Activated CD8-positive, alpha-beta T cell treated with anti-CD3 and anti-CD28 coated beads, Interleukin-2, amount 10 ng/mL, durations not matched to agents 7 days and 5 days (primary cell): ENCODE measurements around the gene SLC35E3. TPM values are rescaled to one million over a fixed set of nuclear protein-coding genes. Genes with fewer than 3 reads are reported as not detected.
"Not testable (repeated sequence)": the region's sequence is repeated elsewhere in the genome, so short reads cannot be mapped to it uniquely, and the experiment has no call there.

Source experiments
- ATAC-seq: fragments of 150-1000 bp; cut with Tn5 transposase; one replicate; pipeline ENCODE4 v1.10.0; 2021; ENCODE audit warnings: moderate library complexity
- CTCF ChIA-PET: fragments of 350-600 bp; sonication (Branson Sonifier 250); formaldehyde crosslinking; loops from one replicate; lab custom pipeline; 2021; ENCODE audit warnings: antibody characterized with exemption; lab: Charles Lee
- POLR2A ChIA-PET: fragments of 350-600 bp; sonication (Branson Sonifier 250); formaldehyde crosslinking; loops from one replicate; lab custom pipeline; 2021; ENCODE audit warnings: antibody characterized with exemption; lab: Charles Lee
- DNase-seq: peaks from one replicate; pipeline ENCODE4 v3.0.0-alpha.2; 2020
- H3K27ac Mint-ChIP-seq: one replicate; pipeline ENCODE4 v1.8.0; 2021; ENCODE audit warnings: mild to moderate bottlenecking, mixed read lengths
- H3K27me3 Mint-ChIP-seq: one replicate; pipeline ENCODE4 v1.8.0; 2021; ENCODE audit warnings: low read depth, mixed read lengths
- H3K36me3 Mint-ChIP-seq: one replicate; pipeline ENCODE4 v1.8.0; 2021; ENCODE audit warnings: low read depth, mixed read lengths
- H3K4me1 Mint-ChIP-seq: one replicate; pipeline ENCODE4 v1.8.0; 2021; ENCODE audit warnings: low read depth, mixed read lengths
- H3K4me3 Mint-ChIP-seq: one replicate; pipeline ENCODE4 v1.8.0; 2021; ENCODE audit warnings: mild to moderate bottlenecking, mixed read lengths
- H3K9me3 Mint-ChIP-seq: one replicate; pipeline ENCODE4 v1.8.0; 2022; ENCODE audit warnings: mixed read lengths; ENCODE audit not compliant: insufficient read depth
- total RNA-seq, 2 experiments: library from RNA; stranded (reverse); gene quantifications; one replicate each; pipeline ENCODE4 v1.2.3, GENCODE V29; 2021

Gene SLC35E3
- total RNA-seq, 2 experiments from 2014 or later, result 9.6 to 9.8 TPM

- no peak overlapping the region for H3K4me3 Mint-ChIP-seq
- no peaks in the 10 kb centered on the region for H3K9me3 Mint-ChIP-seq
- no peaks in the 10 kb centered on the region for H3K27me3 Mint-ChIP-seq
- ChIA-PET POLR2A (no interaction called here), CTCF (interaction anchor here (1.4 kb wide), 1 partner anchor 9 kb away, joined by 6 read pairs; the partner anchor contains the start of gene MDM2)
- H3K4me1 Mint-ChIP-seq, result peaks cover 5% of the 10 kb centered on the region
- H3K36me3 Mint-ChIP-seq, result no peaks in the 10 kb centered on the region
- DNase-seq, result no peak
- no peak for ATAC-seq
- no peak overlapping the region for H3K27ac Mint-ChIP-seq
Observed at GRCh38 chr12:68798882-68799234, 52.9 kb downstream of the SLC35E3 start.

DNA sequence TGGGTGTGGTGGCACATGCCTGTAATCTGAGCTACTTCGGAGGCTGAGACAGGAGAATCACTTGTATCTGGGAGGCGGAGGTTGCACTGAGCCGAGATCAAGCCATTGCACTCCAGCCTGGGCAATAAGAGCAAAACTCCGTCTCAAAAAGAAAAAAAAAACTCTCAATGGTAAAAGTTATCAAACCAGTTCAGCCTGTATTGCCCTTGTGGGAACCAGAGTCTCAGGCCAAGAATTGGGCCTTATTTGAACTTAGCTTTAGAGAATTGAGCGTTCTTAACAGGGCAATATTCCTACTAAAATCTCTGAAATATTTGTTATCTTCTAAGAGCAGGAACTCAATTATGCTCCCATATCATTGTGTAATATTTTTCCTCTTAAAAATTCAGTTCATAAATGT is 54.3 kb downstream of the SLC35E3 start:
- ChIA-PET CTCF (no interaction called here), POLR2A (no interaction called here)
- no peak for ATAC-seq

GRCh38 chr12:68801124-68801523 is 55.1 kb downstream of the SLC35E3 start:
- POLR2A ChIA-PET, H3K4me3 Mint-ChIP-seq, DNase-seq, H3K36me3 Mint-ChIP-seq, H3K4me1 Mint-ChIP-seq, H3K27ac Mint-ChIP-seq, H3K27me3 Mint-ChIP-seq, H3K9me3 Mint-ChIP-seq, ATAC-seq, CTCF ChIA-PET: not testable (repeated sequence)

More for the DNA sequence above, 54.3 kb downstream of the SLC35E3 start:
- Mint-ChIP-seq H3K27ac (no peak overlapping the region), H3K27me3 (no peaks in the 10 kb centered on the region), H3K36me3 (no peaks in the 10 kb centered on the region), H3K4me3 (no peak overlapping the region), H3K9me3 (no peaks in the 10 kb centered on the region), H3K4me1 (peaks cover 6% of the 10 kb centered on the region)
- DNase-seq, result no peak

GRCh38 chr12:68802372-68802745 is 56.4 kb downstream of the SLC35E3 start:
- peaks cover 16% of the 10 kb centered on the region for H3K4me1 Mint-ChIP-seq
- CTCF ChIA-PET, H3K9me3 Mint-ChIP-seq, H3K27ac Mint-ChIP-seq, H3K27me3 Mint-ChIP-seq, ATAC-seq, H3K4me3 Mint-ChIP-seq, DNase-seq, POLR2A ChIA-PET, H3K36me3 Mint-ChIP-seq: not testable (repeated sequence)

GRCh38 chr12:68802911-68803651 is 57.1 kb downstream of the SLC35E3 start:
- H3K36me3 Mint-ChIP-seq, H3K27ac Mint-ChIP-seq, POLR2A ChIA-PET, CTCF ChIA-PET, ATAC-seq, H3K4me3 Mint-ChIP-seq, H3K9me3 Mint-ChIP-seq, H3K27me3 Mint-ChIP-seq: not testable (repeated sequence)
- DNase-seq, result peak; percentile 10
- peaks cover 19% of the 10 kb centered on the region for H3K4me1 Mint-ChIP-seq

DNA sequence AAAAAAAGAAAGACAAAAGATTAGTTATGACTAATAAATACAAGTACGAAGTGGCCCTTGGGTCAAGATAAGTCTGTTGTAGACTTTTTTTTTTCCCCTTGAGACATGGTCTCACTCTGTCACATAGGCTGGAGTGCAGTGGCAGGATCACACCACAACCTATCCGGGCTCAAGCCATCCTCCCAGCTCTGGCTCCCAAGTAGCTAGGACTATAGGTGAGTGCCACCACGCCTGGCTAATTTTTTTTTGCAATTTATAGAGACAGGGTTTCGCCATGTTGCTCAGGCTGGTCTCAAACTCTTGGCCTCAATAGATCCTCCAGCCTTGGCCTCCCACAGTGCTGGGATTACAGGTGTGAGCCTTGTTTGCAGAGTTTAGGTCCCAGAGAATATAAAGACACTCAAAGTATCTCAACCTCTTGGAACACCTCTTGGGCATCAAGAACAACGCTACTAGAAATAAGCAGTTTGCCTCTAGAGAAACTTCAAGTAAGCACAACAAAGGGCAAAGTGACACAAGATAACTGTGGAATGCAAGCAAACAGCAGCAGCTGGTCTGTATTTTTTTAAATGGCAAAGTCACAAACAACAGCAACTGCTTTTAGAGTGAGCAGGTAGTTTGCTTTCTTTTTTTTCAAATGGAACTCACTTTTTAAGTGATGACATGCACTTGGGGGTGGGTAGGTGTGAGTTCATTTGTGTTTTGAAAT is 58.1 kb downstream of the SLC35E3 start:
- peak; percentile 13 for DNase-seq
- ATAC-seq, result no peak
- Mint-ChIP-seq H3K27ac (no peak overlapping the region), H3K27me3 (no peaks in the 10 kb centered on the region), H3K4me1 (peaks cover 19% of the 10 kb centered on the region), H3K4me3 (no peak overlapping the region), H3K36me3 (peaks cover 9% of the 10 kb centered on the region), H3K9me3 (no peaks in the 10 kb centered on the region)
- POLR2A ChIA-PET, result no interaction called here
- CTCF ChIA-PET, result no interaction called here

GRCh38 chr12:68804657-68805591 is 58.9 kb downstream of the SLC35E3 start:
- Mint-ChIP-seq H3K4me3 (no peak overlapping the region), H3K9me3 (no peaks in the 10 kb centered on the region), H3K4me1 (peaks cover 24% of the 10 kb centered on the region), H3K27me3 (no peaks in the 10 kb centered on the region), H3K27ac (peak overlapping the region; percentile 25), H3K36me3 (peaks cover 17% of the 10 kb centered on the region)
- peak; percentile 14 for DNase-seq
- no peak for ATAC-seq
- ChIA-PET CTCF (no interaction called here), POLR2A (no interaction called here)

DNA sequence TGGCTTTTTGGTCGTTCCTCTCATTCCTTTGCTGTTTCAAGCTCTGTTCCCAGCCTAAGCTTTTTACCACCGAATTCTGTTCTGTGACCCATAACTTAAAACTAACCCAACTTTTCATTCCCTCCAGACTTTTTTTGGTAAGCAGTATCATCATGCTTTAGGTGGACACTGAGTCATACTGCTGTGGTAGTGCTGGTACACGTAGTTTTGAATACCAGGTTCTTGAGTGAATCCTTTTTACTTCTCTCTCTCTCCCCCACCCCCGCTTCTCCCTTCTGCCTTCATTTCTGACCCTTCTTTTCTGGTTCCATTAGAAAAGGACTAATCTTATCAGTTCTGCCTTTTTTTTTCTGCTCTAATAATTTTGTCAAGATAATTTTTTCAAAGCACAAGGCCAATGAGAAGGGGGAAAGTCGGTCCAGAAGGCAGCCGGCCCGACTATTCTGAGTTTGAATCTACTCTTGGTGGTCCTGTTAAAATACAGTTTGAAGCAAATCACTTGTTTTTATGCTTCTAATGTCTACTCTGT is 59.7 kb downstream of the SLC35E3 start:
- Mint-ChIP-seq H3K27me3 (no peaks in the 10 kb centered on the region), H3K27ac (no peak overlapping the region), H3K9me3 (no peaks in the 10 kb centered on the region), H3K4me1 (peaks cover 25% of the 10 kb centered on the region), H3K36me3 (peaks cover 19% of the 10 kb centered on the region), H3K4me3 (no peak overlapping the region)
- ChIA-PET POLR2A (no interaction called here), CTCF (no interaction called here)
- no peak for DNase-seq
- ATAC-seq, result no peak

GRCh38 chr12:68806488-68807237 is 60.7 kb downstream of the SLC35E3 start:
- Mint-ChIP-seq H3K4me3 (peak overlapping the region; percentile 91), H3K36me3 (peaks cover 29% of the 10 kb centered on the region), H3K27me3 (no peaks in the 10 kb centered on the region), H3K4me1 (peaks cover 33% of the 10 kb centered on the region), H3K27ac (peak overlapping the region; percentile 100), H3K9me3 (no peaks in the 10 kb centered on the region)
- ChIA-PET CTCF (interaction anchor here (1.2 to 3.1 kb wide), 8 partner anchors 11 to 582 kb away, joined by 3 to 22 read pairs (median 8); partner anchors contain the start of gene SLC35E3), POLR2A (interaction anchor here (1.0 to 2.8 kb wide), 7 partner anchors 11 to 766 kb away, joined by 3 to 42 read pairs (median 5); partner anchors contain the start of gene SLC35E3)
- ATAC-seq (no peak), DNase-seq (peak; percentile 17)

DNA sequence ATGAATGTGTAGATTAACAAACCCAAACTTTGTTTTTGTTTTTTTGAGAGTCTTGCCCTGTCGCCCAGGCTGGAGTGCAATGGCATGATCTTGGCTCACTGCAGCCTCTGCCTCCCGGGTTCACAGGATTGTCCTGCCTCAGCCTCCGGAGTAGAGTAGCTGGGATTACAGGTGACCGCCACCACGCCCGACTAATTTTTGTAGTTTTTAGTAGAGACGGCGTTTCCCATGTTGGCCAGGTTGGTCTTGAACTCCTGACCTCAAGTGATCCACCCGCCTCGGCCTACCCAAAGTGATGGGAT is 61.2 kb downstream of the SLC35E3 start:
- H3K27me3 Mint-ChIP-seq, H3K9me3 Mint-ChIP-seq, DNase-seq, ATAC-seq: not testable (repeated sequence)
- Mint-ChIP-seq H3K4me1 (peaks cover 31% of the 10 kb centered on the region), H3K36me3 (peaks cover 32% of the 10 kb centered on the region), H3K4me3 (peak overlapping the region; percentile 91), H3K27ac (peak overlapping the region; percentile 100)
- ChIA-PET POLR2A (interaction anchor here (0.6 to 2.8 kb wide), 17 partner anchors 8 to 766 kb away, joined by 3 to 42 read pairs (median 5); partner anchors contain the start of gene SLC35E3), CTCF (interaction anchor here (1.1 to 3.1 kb wide), 14 partner anchors 8 to 583 kb away, joined by 3 to 22 read pairs (median 6); partner anchors contain the start of gene SLC35E3)
